ENCODE measurements around the gene RBM4.
"Not testable (repeated sequence)": the region's sequence is repeated elsewhere in the genome, so short reads cannot be mapped to it uniquely, and the experiment has no call there.

RBM4 gene

GRCh38 chr11:66638177-66639065, at the start of gene RBM4:
Gene RBM4, plus strand, starts transcription at chr11:66638703. Its CDS starts 1,009 bp downstream, at chr11:66639712.
- peak within 1 kb of the TSS; percentile 68 for H3K4me3 ChIP-seq (ENCODE audit: low read depth, low read length)
- peak; percentile 100 for DNase-seq (ENCODE audit: low read depth)
- peak; percentile 18 for TF ChIP-seq CTCF (IDR thresholded peaks at IDR 0.05; ENCODE audit: low read depth, low read length, missing control alignments)

- not testable (repeated sequence) for H3K4me3 ChIP-seq (ENCODE audit: low read depth, low read length); DNase-seq (ENCODE audit: low read depth)
These were observed 49.2 kb upstream of the RBM4 start for GRCh38 chr11:66589315-66589714.

- DNase-seq (ENCODE audit: low read depth): no peak
- TF ChIP-seq CTCF (IDR thresholded peaks at IDR 0.05; ENCODE audit: low read depth, low read length, missing control alignments): no peak
- H3K4me3 ChIP-seq (ENCODE audit: low read depth, low read length): no peak overlapping the region
These were observed 48.4 kb upstream of the RBM4 start for GRCh38 chr11:66589996-66590675.

- no peak for TF ChIP-seq CTCF (IDR thresholded peaks at IDR 0.05; ENCODE audit: low read depth, low read length, missing control alignments)
- no peak overlapping the region for H3K4me3 ChIP-seq (ENCODE audit: low read depth, low read length)
- DNase-seq (ENCODE audit: low read depth): no peak
These were observed 47.3 kb upstream of the RBM4 start for GRCh38 chr11:66591175-66591574.

- H3K4me3 ChIP-seq (ENCODE audit: low read depth, low read length): peak within 1 kb of the TSS; percentile 74
- DNase-seq (ENCODE audit: low read depth): peak; percentile 85
- TF ChIP-seq CTCF (IDR thresholded peaks at IDR 0.05; ENCODE audit: low read depth, low read length, missing control alignments): peak; percentile 54
These were observed 45.8 kb upstream of the RBM4 start, which contains the start of the genes CCDC87 and CCS for GRCh38 chr11:66592457-66593302. Gene CCDC87, minus strand, starts transcription at chr11:66593063. Its CDS starts 48 bp downstream, at chr11:66593015. Gene CCS, plus strand, starts transcription at chr11:66593185. Its CDS starts 77 bp downstream, at chr11:66593262.

- no peak for TF ChIP-seq CTCF (IDR thresholded peaks at IDR 0.05; ENCODE audit: low read depth, low read length, missing control alignments)
- no peak for DNase-seq (ENCODE audit: low read depth)
- H3K4me3 ChIP-seq (ENCODE audit: low read depth, low read length): peak overlapping the region; percentile 74
These were observed 45.2 kb upstream of the RBM4 start for GRCh38 chr11:66593303-66593635.

- H3K4me3 ChIP-seq (ENCODE audit: low read depth, low read length): peak overlapping the region; percentile 74
- DNase-seq (ENCODE audit: low read depth): no peak
- no peak for TF ChIP-seq CTCF (IDR thresholded peaks at IDR 0.05; ENCODE audit: low read depth, low read length, missing control alignments)
These were observed 44.9 kb upstream of the RBM4 start for GRCh38 chr11:66593650-66594049.
